ENCODE data around the gene CIDEC. TPM values are rescaled to one million over a fixed set of nuclear protein-coding genes. Genes with fewer than 3 reads are reported as not detected.
"Not testable (repeated sequence)": the region's sequence is repeated elsewhere in the genome, so short reads cannot be mapped to it uniquely, and the experiment has no call there.

The CIDEC gene
- total RNA-seq, 4 donors from 2014 or later = 0.78 to 2.4 (median 1.0) TPM

DNA sequence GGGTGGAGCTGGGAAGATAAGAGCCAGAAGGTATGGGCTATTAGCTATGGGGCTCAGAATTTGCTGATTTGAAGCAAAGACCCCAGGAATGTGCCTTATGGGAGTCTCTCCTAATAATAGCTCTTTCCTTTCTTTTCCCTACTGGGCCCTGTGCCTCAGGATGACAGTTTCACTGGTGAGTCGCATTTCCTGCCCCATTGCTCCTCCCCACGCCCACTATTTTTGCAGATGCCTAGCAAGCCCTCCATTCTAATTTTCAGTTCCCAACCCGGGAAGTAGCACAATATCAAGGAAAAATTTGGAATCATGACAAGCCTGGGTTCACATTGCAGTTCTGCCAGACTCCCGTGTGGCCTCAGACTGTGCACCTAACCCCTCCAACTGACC lies 23.2 kb upstream of the CIDEC start:
- Histone ChIP-seq H3K27me3 (no peaks in the 10 kb centered on the region), H3K27ac (replicated peaks in 1 of 4) (no peak overlapping the region), H3K36me3 (no peaks in the 10 kb centered on the region), H3K9me3 (no peaks in the 10 kb centered on the region), H3K4me1 (peaks cover 0 to 24% (median 14%) of the 10 kb centered on the region in 4 donors), H3K4me3 (peak overlapping the region in 3 of 4 donors; percentile 15 to 39 (median 16))
- intact Hi-C loops (cut with DNase I) = no loop called here
- DNase-seq (ENCODE audit: extremely low spot score) = no peak
- 35% methylated on average over 4 of the region's 4 CpGs for WGBS
- no peak for TF ChIP-seq EP300 (IDR thresholded peaks at IDR 0.05)
- TF ChIP-seq POLR2AphosphoS5 (IDR thresholded peaks at IDR 0.05) = no peak
- no peak for TF ChIP-seq POLR2A (IDR thresholded peaks at IDR 0.05; ENCODE audit: low read depth)
- TF ChIP-seq, protein P1, sequence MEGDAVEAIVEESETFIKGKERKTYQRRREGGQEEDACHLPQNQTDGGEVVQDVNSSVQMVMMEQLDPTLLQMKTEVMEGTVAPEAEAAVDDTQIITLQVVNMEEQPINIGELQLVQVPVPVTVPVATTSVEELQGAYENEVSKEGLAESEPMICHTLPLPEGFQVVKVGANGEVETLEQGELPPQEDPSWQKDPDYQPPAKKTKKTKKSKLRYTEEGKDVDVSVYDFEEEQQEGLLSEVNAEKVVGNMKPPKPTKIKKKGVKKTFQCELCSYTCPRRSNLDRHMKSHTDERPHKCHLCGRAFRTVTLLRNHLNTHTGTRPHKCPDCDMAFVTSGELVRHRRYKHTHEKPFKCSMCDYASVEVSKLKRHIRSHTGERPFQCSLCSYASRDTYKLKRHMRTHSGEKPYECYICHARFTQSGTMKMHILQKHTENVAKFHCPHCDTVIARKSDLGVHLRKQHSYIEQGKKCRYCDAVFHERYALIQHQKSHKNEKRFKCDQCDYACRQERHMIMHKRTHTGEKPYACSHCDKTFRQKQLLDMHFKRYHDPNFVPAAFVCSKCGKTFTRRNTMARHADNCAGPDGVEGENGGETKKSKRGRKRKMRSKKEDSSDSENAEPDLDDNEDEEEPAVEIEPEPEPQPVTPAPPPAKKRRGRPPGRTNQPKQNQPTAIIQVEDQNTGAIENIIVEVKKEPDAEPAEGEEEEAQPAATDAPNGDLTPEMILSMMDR (IDR thresholded peaks at IDR 0.05) = no peak

DNA sequence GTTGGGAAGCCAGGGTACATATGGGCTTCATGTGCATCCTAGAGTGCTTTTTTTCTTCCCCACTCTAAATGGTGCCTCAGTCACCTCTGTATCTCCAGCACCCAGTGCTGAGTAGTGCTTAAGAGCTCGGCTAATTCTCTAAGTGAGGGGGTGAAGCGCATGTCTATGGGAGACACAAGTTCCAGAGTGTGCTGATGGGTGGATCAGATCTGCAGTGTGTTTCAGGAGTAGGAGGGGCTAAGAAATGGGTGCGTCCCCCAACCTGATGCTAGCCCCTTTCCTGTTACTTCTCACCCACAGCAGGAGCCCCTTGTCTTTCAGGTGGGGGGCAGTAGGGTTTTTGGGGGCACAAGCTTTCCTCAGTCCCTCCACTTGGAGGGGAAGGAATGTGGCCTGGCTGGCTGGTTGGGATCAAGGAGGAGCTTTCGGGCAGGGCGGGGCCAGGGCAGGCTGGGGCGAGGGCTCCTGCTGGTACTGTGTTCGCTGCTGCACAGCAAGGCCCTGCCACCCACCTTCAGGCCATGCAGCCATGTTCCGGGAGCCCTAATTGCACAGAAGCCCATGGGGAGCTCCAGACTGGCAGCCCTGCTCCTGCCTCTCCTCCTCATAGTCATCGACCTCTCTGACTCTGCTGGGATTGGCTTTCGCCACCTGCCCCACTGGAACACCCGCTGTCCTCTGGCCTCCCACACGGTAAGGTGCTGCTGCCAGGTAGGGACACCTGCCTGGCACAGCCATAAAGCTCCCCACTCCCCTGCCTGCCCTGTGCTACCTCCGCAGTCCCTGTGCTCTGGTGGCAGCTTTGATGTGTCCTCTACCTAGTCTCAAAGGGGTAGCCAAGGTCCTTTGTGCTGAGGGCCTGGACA lies 22.6 kb upstream of the CIDEC start, which contains the start of gene IL17RE:
Gene IL17RE (plus strand): TSS at position 477 of the 866 bp plus-strand sequence. CDS start 85 bp downstream, at position 562.
- Histone ChIP-seq H3K27ac (replicated peaks in 1 of 4) (no peak within 1 kb of the TSS), H3K36me3 (no peaks in the 10 kb centered on the region), H3K4me3 (peak within 1 kb of the TSS; percentile 15 to 39 (median 22)), H3K4me1 (peaks cover 0 to 30% (median 20%) of the 10 kb centered on the region in 4 donors), H3K27me3 (no peaks in the 10 kb centered on the region), H3K9me3 (no peaks in the 10 kb centered on the region)
- no peak for DNase-seq (ENCODE audit: extremely low spot score)
- whole genome bisulfite sequencing = 54% methylated on average over 8 of the region's 13 CpGs
- TF ChIP-seq EP300 (IDR thresholded peaks at IDR 0.05) = no peak
- TF ChIP-seq, protein P1 (IDR thresholded peaks at IDR 0.05) = no peak
- TF ChIP-seq POLR2A (IDR thresholded peaks at IDR 0.05; ENCODE audit: low read depth) = no peak
- no peak for TF ChIP-seq POLR2AphosphoS5 (IDR thresholded peaks at IDR 0.05)
- intact Hi-C loops (cut with DNase I) = no loop called here

DNA sequence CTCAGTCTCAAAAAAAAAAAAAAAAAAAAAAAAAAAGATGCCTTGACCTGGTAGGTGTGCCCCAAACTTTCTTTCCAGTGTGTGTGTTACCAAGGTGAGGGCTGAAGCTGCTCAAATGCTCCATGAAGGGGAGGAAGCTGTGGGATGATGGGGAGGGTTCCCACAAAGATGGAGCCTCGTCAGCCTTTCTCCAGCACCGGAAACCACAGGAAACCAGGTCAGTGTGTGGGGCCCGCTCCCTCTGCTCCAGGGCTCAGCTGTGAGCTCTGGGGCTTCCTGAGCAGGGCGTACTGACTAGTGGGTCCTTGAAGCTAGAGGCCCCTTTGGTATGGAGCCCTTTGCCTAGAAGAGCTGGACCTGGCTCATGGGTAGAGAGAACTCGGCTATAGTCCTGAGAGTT lies 21.9 kb upstream of the CIDEC start:
- no peak overlapping the region for H3K4me3 ChIP-seq
- no peak for TF ChIP-seq POLR2A (IDR thresholded peaks at IDR 0.05; ENCODE audit: low read depth)
- TF ChIP-seq EP300 (IDR thresholded peaks at IDR 0.05) = no peak
- no peak for TF ChIP-seq POLR2AphosphoS5 (IDR thresholded peaks at IDR 0.05)
- TF ChIP-seq, protein P1 (IDR thresholded peaks at IDR 0.05) = no peak
- no peaks in the 10 kb centered on the region for H3K9me3 ChIP-seq
- no peak overlapping the region for H3K27ac ChIP-seq (replicated peaks in 1 of 4)
- H3K36me3 ChIP-seq = no peaks in the 10 kb centered on the region
- intact Hi-C loops (cut with DNase I) = no loop called here
- WGBS = 72% methylated on average over 4 of the region's 5 CpGs
- no peak for DNase-seq (ENCODE audit: extremely low spot score)
- peaks cover 0 to 36% (median 23%) of the 10 kb centered on the region in 4 donors for H3K4me1 ChIP-seq
- no peaks in the 10 kb centered on the region for H3K27me3 ChIP-seq

DNA sequence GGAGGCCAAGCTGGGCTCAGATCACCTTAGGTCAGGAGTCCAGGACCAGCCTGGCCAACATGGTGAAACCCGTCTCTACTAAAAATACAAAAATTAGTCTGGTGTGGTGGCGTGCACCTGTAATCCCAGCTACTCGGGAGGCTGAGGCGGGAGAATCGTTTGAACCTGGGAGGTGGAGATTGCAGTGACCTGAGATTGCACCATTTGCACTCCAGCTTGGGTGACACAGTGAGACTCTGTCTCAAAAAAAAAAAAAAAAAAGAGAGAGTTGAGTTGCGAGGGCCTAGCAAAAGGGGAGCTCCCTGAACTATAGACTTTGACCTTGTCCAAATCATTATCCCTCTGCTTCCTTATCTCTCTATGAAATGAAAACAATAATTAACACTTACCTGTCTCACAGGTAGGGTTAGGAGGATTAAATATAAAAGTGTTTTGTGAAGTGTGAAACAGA lies 20.9 kb upstream of the CIDEC start:
- DNase-seq (ENCODE audit: extremely low spot score); H3K4me3 ChIP-seq; H3K36me3 ChIP-seq; H3K9me3 ChIP-seq; H3K27ac ChIP-seq (replicated peaks in 1 of 4); intact Hi-C loops (cut with DNase I); H3K27me3 ChIP-seq: not testable (repeated sequence)
- peaks cover 0 to 36% (median 23%) of the 10 kb centered on the region in 4 donors for H3K4me1 ChIP-seq
- 91% methylated on average over 6 of the region's 6 CpGs for WGBS

DNA sequence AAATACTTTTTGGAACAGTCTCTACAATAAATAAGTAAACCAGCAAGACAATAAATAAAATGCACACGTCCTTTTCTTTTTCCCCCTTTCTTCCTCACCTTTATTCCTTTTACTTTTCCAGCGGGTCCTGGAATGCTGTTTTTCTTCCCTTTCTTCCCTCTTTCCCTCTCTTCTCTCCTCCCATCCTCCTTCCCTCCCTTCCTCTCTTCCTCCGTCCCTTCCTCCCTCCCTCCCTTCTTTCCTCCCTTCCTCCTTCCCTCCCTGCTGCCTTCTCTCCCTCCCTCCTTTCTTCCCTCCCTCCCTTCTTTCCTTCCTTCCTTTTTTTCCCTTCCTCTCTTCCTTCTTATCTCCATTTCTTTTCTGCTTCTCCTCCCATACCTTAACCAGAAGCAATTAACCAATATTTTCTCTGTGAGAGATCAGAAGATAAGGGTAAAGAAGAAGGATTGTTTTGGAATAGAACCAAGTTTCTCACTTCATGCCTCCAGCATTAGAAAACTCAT lies 19.3 kb upstream of the CIDEC start:
- no peak overlapping the region for H3K27ac ChIP-seq (replicated peaks in 1 of 4)
- H3K4me1 ChIP-seq = peaks cover 0 to 36% (median 23%) of the 10 kb centered on the region in 4 donors
- no peaks in the 10 kb centered on the region for H3K9me3 ChIP-seq
- H3K4me3 ChIP-seq = no peak overlapping the region
- WGBS = 84% methylated on average over 3 of the region's 3 CpGs
- H3K36me3 ChIP-seq = peaks cover 0 to 4% (median 2%) of the 10 kb centered on the region in 4 donors
- TF ChIP-seq POLR2AphosphoS5 (IDR thresholded peaks at IDR 0.05) (no peak), EP300 (IDR thresholded peaks at IDR 0.05) (no peak), POLR2A (IDR thresholded peaks at IDR 0.05; ENCODE audit: low read depth) (no peak)
- TF ChIP-seq, protein P1 (IDR thresholded peaks at IDR 0.05) = no peak
- DNase-seq (ENCODE audit: extremely low spot score) = no peak
- H3K27me3 ChIP-seq = no peaks in the 10 kb centered on the region
- intact Hi-C loops (cut with DNase I) = no loop called here

All from esophagus muscularis mucosa (tissue), 4 donors.